LoVo (cell line): Measurements from ENCODE around the gene CAP1.

ENCODE experiments used
- DNase-seq: peaks from one replicate; pipeline ENCODE4 v3.0.0-alpha.2; 2016; ENCODE audit warnings: low spot score

The CAP1 gene

GRCh38 chr1:40095806-40096205 lies 55.3 kb downstream of the CAP1 start:
- DNase-seq: no peak

- no peak for DNase-seq
These were observed 56.1 kb downstream of the CAP1 start for GRCh38 chr1:40096646-40096976.

- DNase-seq: peak; percentile 85
These were observed 56.7 kb downstream of the CAP1 start, which contains the start of gene PPT1 for GRCh38 chr1:40096977-40097782. TSS of gene PPT1 (minus strand) at chr1:40097252. CDS start at chr1:40097238, 14 bp downstream.

GRCh38 chr1:40102038-40102437 lies 61.5 kb downstream of the CAP1 start:
- no peak for DNase-seq

- no peak for DNase-seq
These were observed 62.4 kb downstream of the CAP1 start for GRCh38 chr1:40102896-40103295.

GRCh38 chr1:40105028-40105427 lies 64.5 kb downstream of the CAP1 start:
- no peak for DNase-seq

GRCh38 chr1:40107290-40107959 lies 66.9 kb downstream of the CAP1 start:
- DNase-seq: peak; percentile 87

- DNase-seq: no peak
These were observed 69.9 kb downstream of the CAP1 start for GRCh38 chr1:40110389-40110788.

- DNase-seq: no peak
These were observed 73.9 kb downstream of the CAP1 start for GRCh38 chr1:40114400-40114799.

GRCh38 chr1:40120128-40120527 lies 79.6 kb downstream of the CAP1 start:
- no peak for DNase-seq
